HUES48 (cell line): ENCODE data around the gene RAB3IP.

Experiments used
- H3K27ac ChIP-seq: one replicate; pipeline ENCODE4 v1.7.0; 2013; ENCODE audit warnings: low read depth, low read length, inconsistent platforms
- H3K27me3 ChIP-seq: 2 replicates; pipeline ENCODE4 v1.6.1; 2013; ENCODE audit warnings: mild to moderate bottlenecking, low read length; ENCODE audit not compliant: control insufficient read depth, insufficient read depth
- H3K36me3 ChIP-seq: 2 replicates; pipeline ENCODE4 v1.6.1; 2013; ENCODE audit warnings: low read length; ENCODE audit not compliant: control insufficient read depth, insufficient read depth
- H3K4me1 ChIP-seq: 2 replicates; pipeline ENCODE4 v1.6.1; 2013; ENCODE audit warnings: mild to moderate bottlenecking, low read length; ENCODE audit not compliant: control insufficient read depth, insufficient read depth
- H3K4me3 ChIP-seq: 2 replicates; pipeline ENCODE4 v1.5.1; 2013; ENCODE audit warnings: mild to moderate bottlenecking, low read depth, low read length
- H3K9ac ChIP-seq: 2 replicates; pipeline ENCODE4 v1.6.1; 2013; ENCODE audit warnings: mild to moderate bottlenecking, low read depth, low read length, moderate library complexity
- H3K9me3 ChIP-seq: 2 replicates; pipeline ENCODE4 v1.6.1; 2013; ENCODE audit warnings: low read length; ENCODE audit not compliant: control insufficient read depth, insufficient read depth

The RAB3IP gene

GRCh38 chr12:69868695-69869094 is 130.0 kb downstream of the RAB3IP start:
- no peaks in the 10 kb centered on the region for H3K9me3 ChIP-seq
- H3K9ac ChIP-seq = no peak overlapping the region
- no peaks in the 10 kb centered on the region for H3K36me3 ChIP-seq
- H3K4me1 ChIP-seq = no peaks in the 10 kb centered on the region
- no peak overlapping the region for H3K4me3 ChIP-seq
- H3K27ac ChIP-seq = no peak overlapping the region
- no peaks in the 10 kb centered on the region for H3K27me3 ChIP-seq

- Histone ChIP-seq H3K4me1 (peaks cover 10% of the 10 kb centered on the region), H3K36me3 (no peaks in the 10 kb centered on the region), H3K4me3 (no peak overlapping the region), H3K9me3 (no peaks in the 10 kb centered on the region), H3K27ac (no peak overlapping the region), H3K9ac (no peak overlapping the region), H3K27me3 (no peaks in the 10 kb centered on the region)
These were observed 134.1 kb downstream of the RAB3IP start for GRCh38 chr12:69872804-69873203.
